Subcutaneous abdominal adipose tissue (tissue), 5 donors: ENCODE results near the gene LIX1L.

Source experiments
- H3K27ac ChIP-seq: one replicate; pipeline ENCODE4 v1.7.0; 2013; ENCODE audit warnings: low read depth, mild to moderate bottlenecking, inconsistent platforms, low read length, moderate library complexity
- H3K27me3 ChIP-seq, 5 donors: one replicate each; pipeline ENCODE4 v1.7.0; 2013; ENCODE audit warnings: low read length in 5 of 5, inconsistent platforms in 1 of 5; ENCODE audit not compliant: control insufficient read depth in 5 of 5, insufficient read depth in 4 of 5
- H3K36me3 ChIP-seq, 5 donors: one replicate each; pipeline ENCODE4 v1.7.0; 2013; ENCODE audit warnings: low read length in 5 of 5; ENCODE audit not compliant: control insufficient read depth in 5 of 5, insufficient read depth in 5 of 5
- H3K4me1 ChIP-seq, 5 donors: one replicate each; pipeline ENCODE4 v1.7.0; 2013; ENCODE audit warnings: low read length in 5 of 5, mild to moderate bottlenecking in 3 of 5, moderate library complexity in 1 of 5; ENCODE audit not compliant: control insufficient read depth in 5 of 5, insufficient read depth in 5 of 5
- H3K4me3 ChIP-seq, 5 donors: one replicate each; pipeline ENCODE4 v1.7.0; 2013; ENCODE audit warnings: low read length in 5 of 5, low read depth in 1 of 5
- H3K9ac ChIP-seq, 5 donors: one replicate each; pipeline ENCODE4 v1.7.0; 2013; ENCODE audit warnings: low read length in 5 of 5, mild to moderate bottlenecking in 4 of 5, moderate library complexity in 3 of 5
- H3K9me3 ChIP-seq, 5 donors: one replicate each; pipeline ENCODE4 v1.7.0; 2013; ENCODE audit warnings: low read length in 5 of 5; ENCODE audit not compliant: control insufficient read depth in 5 of 5
- donor health status: healthy.
- donor health status: healthy.
- donor health status: healthy.
- donor health status: healthy.
- donor health status: healthy.

The LIX1L gene

GRCh38 chr1:145963265-145964019 lies 5.6 kb upstream of the LIX1L start:
- Histone ChIP-seq H3K27me3 (no peaks in the 10 kb centered on the region), H3K27ac (peak overlapping the region; percentile 90), H3K9me3 (peaks cover 0 to 7% (median 3%) of the 10 kb centered on the region in 5 donors), H3K36me3 (no peaks in the 10 kb centered on the region), H3K4me1 (peaks cover 8 to 60% (median 59%) of the 10 kb centered on the region in 5 donors), H3K4me3 (peak overlapping the region; percentile 81 to 98 (median 91)), H3K9ac (peak overlapping the region in 4 of 5 donors; percentile 94 to 96 (median 94))

GRCh38 chr1:145962157-145963102 lies 4.6 kb upstream of the LIX1L start:
- H3K27ac ChIP-seq, result peak overlapping the region; percentile 90
- peak overlapping the region in 4 of 5 donors; percentile 33 to 90 (median 58) for H3K9ac ChIP-seq
- no peaks in the 10 kb centered on the region for H3K36me3 ChIP-seq
- H3K4me3 ChIP-seq, result peak overlapping the region; percentile 80 to 87 (median 81)
- H3K9me3 ChIP-seq, result peaks cover 0 to 4% (median 1%) of the 10 kb centered on the region in 5 donors
- H3K27me3 ChIP-seq, result no peaks in the 10 kb centered on the region
- H3K4me1 ChIP-seq, result peaks cover 11 to 65% (median 63%) of the 10 kb centered on the region in 5 donors

- Histone ChIP-seq H3K27ac (no peak overlapping the region), H3K36me3 (no peaks in the 10 kb centered on the region), H3K4me1 (peaks cover 13 to 74% (median 70%) of the 10 kb centered on the region in 5 donors), H3K27me3 (no peaks in the 10 kb centered on the region), H3K9ac (peak overlapping the region in 4 of 5 donors; percentile 34 to 90 (median 80)), H3K9me3 (no peaks in the 10 kb centered on the region), H3K4me3 (peak overlapping the region; percentile 80 to 87 (median 81))
Observed at GRCh38 chr1:145961425-145962156, 3.8 kb upstream of the LIX1L start.

- Histone ChIP-seq H3K27ac (peak overlapping the region; percentile 60), H3K36me3 (no peaks in the 10 kb centered on the region), H3K27me3 (no peaks in the 10 kb centered on the region), H3K4me1 (peaks cover 16 to 79% (median 75%) of the 10 kb centered on the region in 5 donors), H3K9ac (peak overlapping the region; percentile 19 to 90 (median 78)), H3K4me3 (peak overlapping the region; percentile 80 to 85 (median 81)), H3K9me3 (no peaks in the 10 kb centered on the region)
Observed at GRCh38 chr1:145961109-145961424, 3.2 kb upstream of the LIX1L start.

GRCh38 chr1:145960468-145961108 lies 2.8 kb upstream of the LIX1L start:
- Histone ChIP-seq H3K9me3 (no peaks in the 10 kb centered on the region), H3K27ac (peak overlapping the region; percentile 60), H3K4me1 (peaks cover 18 to 84% (median 78%) of the 10 kb centered on the region in 5 donors), H3K9ac (peak overlapping the region; percentile 19 to 90 (median 78)), H3K4me3 (peak overlapping the region; percentile 80 to 85 (median 81)), H3K36me3 (no peaks in the 10 kb centered on the region), H3K27me3 (no peaks in the 10 kb centered on the region)

GRCh38 chr1:145959957-145960467 lies 2.2 kb upstream of the LIX1L start:
- peak overlapping the region in 4 of 5 donors; percentile 1 to 90 (median 74) for H3K9ac ChIP-seq
- peaks cover 22 to 85% (median 78%) of the 10 kb centered on the region in 5 donors for H3K4me1 ChIP-seq
- no peak overlapping the region for H3K27ac ChIP-seq

GRCh38 chr1:145959333-145959732 lies 1.5 kb upstream of the LIX1L start:
- Histone ChIP-seq H3K36me3 (no peaks in the 10 kb centered on the region), H3K4me3 (peak overlapping the region in 1 of 5 donors; percentile 5), H3K9ac (no peak overlapping the region), H3K27me3 (no peaks in the 10 kb centered on the region), H3K4me1 (peaks cover 22 to 86% (median 82%) of the 10 kb centered on the region in 5 donors), H3K27ac (no peak overlapping the region), H3K9me3 (no peaks in the 10 kb centered on the region)

More at GRCh38 chr1:145959957-145960467, 2.2 kb upstream of the LIX1L start:
- peak overlapping the region; percentile 61 to 85 (median 81) for H3K4me3 ChIP-seq
- no peaks in the 10 kb centered on the region for H3K36me3 ChIP-seq
- no peaks in the 10 kb centered on the region for H3K9me3 ChIP-seq
- H3K27me3 ChIP-seq, result no peaks in the 10 kb centered on the region

GRCh38 chr1:145958734-145959133 lies 917 bp upstream of the LIX1L start:
- peak overlapping the region; percentile 91 for H3K27ac ChIP-seq
- no peaks in the 10 kb centered on the region for H3K27me3 ChIP-seq
- peaks cover 22 to 85% (median 79%) of the 10 kb centered on the region in 5 donors for H3K4me1 ChIP-seq
- no peak overlapping the region for H3K9ac ChIP-seq
- H3K9me3 ChIP-seq, result no peaks in the 10 kb centered on the region
- H3K4me3 ChIP-seq, result no peak overlapping the region
- no peaks in the 10 kb centered on the region for H3K36me3 ChIP-seq
